Measurements from ENCODE around the gene DEPDC1.

The DEPDC1 gene

GRCh38 chr1:68456202-68456601 is 40.7 kb downstream of the DEPDC1 start:
- Mint-ChIP-seq H3K4me3 (no peak overlapping the region), H3K9me3 (peaks cover 3% of the 10 kb centered on the region), H3K4me1 (no peaks in the 10 kb centered on the region), H3K27ac (no peak overlapping the region), H3K27me3 (ENCODE audit: low read depth, poor library complexity) (no peaks in the 10 kb centered on the region), H3K36me3 (ENCODE audit: low read depth) (no peaks in the 10 kb centered on the region)
- TF ChIP-seq, protein P1, sequence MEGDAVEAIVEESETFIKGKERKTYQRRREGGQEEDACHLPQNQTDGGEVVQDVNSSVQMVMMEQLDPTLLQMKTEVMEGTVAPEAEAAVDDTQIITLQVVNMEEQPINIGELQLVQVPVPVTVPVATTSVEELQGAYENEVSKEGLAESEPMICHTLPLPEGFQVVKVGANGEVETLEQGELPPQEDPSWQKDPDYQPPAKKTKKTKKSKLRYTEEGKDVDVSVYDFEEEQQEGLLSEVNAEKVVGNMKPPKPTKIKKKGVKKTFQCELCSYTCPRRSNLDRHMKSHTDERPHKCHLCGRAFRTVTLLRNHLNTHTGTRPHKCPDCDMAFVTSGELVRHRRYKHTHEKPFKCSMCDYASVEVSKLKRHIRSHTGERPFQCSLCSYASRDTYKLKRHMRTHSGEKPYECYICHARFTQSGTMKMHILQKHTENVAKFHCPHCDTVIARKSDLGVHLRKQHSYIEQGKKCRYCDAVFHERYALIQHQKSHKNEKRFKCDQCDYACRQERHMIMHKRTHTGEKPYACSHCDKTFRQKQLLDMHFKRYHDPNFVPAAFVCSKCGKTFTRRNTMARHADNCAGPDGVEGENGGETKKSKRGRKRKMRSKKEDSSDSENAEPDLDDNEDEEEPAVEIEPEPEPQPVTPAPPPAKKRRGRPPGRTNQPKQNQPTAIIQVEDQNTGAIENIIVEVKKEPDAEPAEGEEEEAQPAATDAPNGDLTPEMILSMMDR (IDR thresholded peaks at IDR 0.05) = no peak
- DNase-seq = no peak

DNA sequence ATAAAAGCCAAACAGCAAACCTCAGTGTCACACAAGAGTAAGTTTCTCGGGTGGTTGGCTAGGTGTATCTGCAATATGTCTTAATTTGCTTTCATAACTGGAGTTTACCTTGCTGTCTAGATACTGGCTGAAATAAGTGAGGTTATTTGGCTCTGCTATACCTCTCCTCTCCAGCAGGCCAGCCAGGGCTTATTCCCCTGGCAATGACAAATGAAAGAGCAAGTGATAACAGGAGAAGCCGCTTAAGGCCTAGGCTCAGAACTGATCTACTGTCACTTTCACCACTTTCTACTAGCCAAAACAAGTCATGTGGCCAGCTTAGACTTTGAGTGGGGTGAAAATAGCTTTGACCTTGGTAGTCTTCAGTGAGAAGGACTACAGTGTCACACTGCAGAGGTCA is 42.3 kb downstream of the DEPDC1 start:
- H3K36me3 Mint-ChIP-seq (ENCODE audit: low read depth) = no peaks in the 10 kb centered on the region
- H3K9me3 Mint-ChIP-seq = peaks cover 3% of the 10 kb centered on the region
- no peak overlapping the region for H3K27ac Mint-ChIP-seq
- H3K4me3 Mint-ChIP-seq = no peak overlapping the region
- peaks cover 9% of the 10 kb centered on the region for H3K4me1 Mint-ChIP-seq
- DNase-seq = no peak
- H3K27me3 Mint-ChIP-seq (ENCODE audit: low read depth, poor library complexity) = no peaks in the 10 kb centered on the region
- TF ChIP-seq, protein P1 (IDR thresholded peaks at IDR 0.05) = no peak

DNA sequence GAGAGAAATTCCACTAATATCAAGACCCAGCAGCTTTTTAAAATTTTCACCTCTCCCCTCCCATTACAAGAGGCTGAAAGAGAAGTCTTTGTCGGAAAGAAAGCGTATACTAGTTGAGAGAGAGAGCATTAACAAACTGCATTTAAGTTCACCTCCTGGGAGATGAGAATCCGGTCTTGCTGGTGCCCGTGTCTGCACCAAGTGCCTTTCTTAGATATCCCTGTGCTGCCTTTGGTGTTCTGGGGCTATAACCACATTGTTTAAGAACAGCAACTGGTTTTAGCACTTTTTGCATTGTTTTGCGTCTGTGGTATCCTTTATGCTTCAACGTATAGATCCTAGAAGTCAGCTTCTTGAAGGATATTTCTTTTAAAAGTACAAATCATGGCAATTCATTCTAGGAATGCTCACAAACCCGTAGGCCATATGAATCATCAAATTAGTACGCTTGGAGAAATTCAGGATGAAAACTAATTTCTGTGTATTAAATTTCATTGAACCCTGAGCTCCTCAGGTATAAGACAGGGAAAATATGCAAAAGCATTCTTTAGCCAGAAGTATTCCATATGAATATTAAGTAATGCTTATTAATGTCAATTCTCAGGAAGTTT is 43.7 kb downstream of the DEPDC1 start:
- Mint-ChIP-seq H3K4me1 (peaks cover 22% of the 10 kb centered on the region), H3K4me3 (no peak overlapping the region), H3K27me3 (ENCODE audit: low read depth, poor library complexity) (no peaks in the 10 kb centered on the region), H3K27ac (no peak overlapping the region), H3K36me3 (ENCODE audit: low read depth) (no peaks in the 10 kb centered on the region), H3K9me3 (peaks cover 3% of the 10 kb centered on the region)
- DNase-seq = no peak
- TF ChIP-seq, protein P1 (IDR thresholded peaks at IDR 0.05) = no peak

- H3K4me3 Mint-ChIP-seq = no peak within 1 kb of the TSS
- TF ChIP-seq, protein P1 (IDR thresholded peaks at IDR 0.05) = no peak
- no peak within 1 kb of the TSS for H3K27ac Mint-ChIP-seq
- H3K9me3 Mint-ChIP-seq = no peaks in the 10 kb centered on the region
- no peak for DNase-seq
- H3K27me3 Mint-ChIP-seq (ENCODE audit: low read depth, poor library complexity) = no peaks in the 10 kb centered on the region
- peaks cover 23% of the 10 kb centered on the region for H3K4me1 Mint-ChIP-seq
- H3K36me3 Mint-ChIP-seq (ENCODE audit: low read depth) = no peaks in the 10 kb centered on the region
Measured at GRCh38 chr1:68449901-68450300, 47.0 kb downstream of the DEPDC1 start, which contains the start of gene RPE65. TSS of gene RPE65 (minus strand) at chr1:68449954. CDS start at chr1:68449905, 49 bp downstream.

DNA sequence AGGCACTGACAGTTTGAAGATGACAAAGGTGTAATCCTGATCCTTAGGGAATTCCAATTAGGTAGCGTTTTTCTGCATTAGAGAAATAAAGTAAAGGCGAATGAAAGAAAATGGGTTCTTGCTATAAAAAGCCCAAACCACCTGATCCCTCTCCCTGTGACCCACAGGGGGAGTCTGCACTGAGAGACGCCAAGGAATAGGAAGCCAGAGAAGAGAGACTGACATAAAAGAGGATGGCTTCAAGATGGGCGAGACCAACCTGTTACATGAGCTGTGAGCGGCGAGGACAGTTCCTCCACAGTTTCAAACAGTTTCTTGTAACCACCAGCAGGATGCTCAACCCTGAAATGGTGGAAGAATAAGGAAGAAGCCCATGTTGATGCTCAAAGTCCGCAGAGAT is 48.5 kb downstream of the DEPDC1 start:
- H3K27ac Mint-ChIP-seq = no peak overlapping the region
- H3K9me3 Mint-ChIP-seq = no peaks in the 10 kb centered on the region
- H3K27me3 Mint-ChIP-seq (ENCODE audit: low read depth, poor library complexity) = peaks cover 1% of the 10 kb centered on the region
- peaks cover 23% of the 10 kb centered on the region for H3K4me1 Mint-ChIP-seq
- H3K4me3 Mint-ChIP-seq = no peak overlapping the region
- TF ChIP-seq, protein P1 (IDR thresholded peaks at IDR 0.05) = no peak
- H3K36me3 Mint-ChIP-seq (ENCODE audit: low read depth) = no peaks in the 10 kb centered on the region
- DNase-seq = no peak

- no peaks in the 10 kb centered on the region for H3K36me3 Mint-ChIP-seq (ENCODE audit: low read depth)
- H3K27ac Mint-ChIP-seq = no peak overlapping the region
- H3K27me3 Mint-ChIP-seq (ENCODE audit: low read depth, poor library complexity) = peaks cover 4% of the 10 kb centered on the region
- no peak overlapping the region for H3K4me3 Mint-ChIP-seq
- TF ChIP-seq, protein P1 (IDR thresholded peaks at IDR 0.05) = no peak
- peaks cover 23% of the 10 kb centered on the region for H3K4me1 Mint-ChIP-seq
- H3K9me3 Mint-ChIP-seq = no peaks in the 10 kb centered on the region
- no peak for DNase-seq
Measured at GRCh38 chr1:68445709-68446108, 51.2 kb downstream of the DEPDC1 start.

Data from nephron progenitor cell (in vitro differentiated cells).